ENCODE data around the gene UNK. TPM values are rescaled to one million over a fixed set of nuclear protein-coding genes. Genes with fewer than 3 reads are reported as not detected.

UNK gene
- total and polyA plus RNA-seq, 9 donors, result 12.7 to 58.1 (median 39.9) TPM

DNA sequence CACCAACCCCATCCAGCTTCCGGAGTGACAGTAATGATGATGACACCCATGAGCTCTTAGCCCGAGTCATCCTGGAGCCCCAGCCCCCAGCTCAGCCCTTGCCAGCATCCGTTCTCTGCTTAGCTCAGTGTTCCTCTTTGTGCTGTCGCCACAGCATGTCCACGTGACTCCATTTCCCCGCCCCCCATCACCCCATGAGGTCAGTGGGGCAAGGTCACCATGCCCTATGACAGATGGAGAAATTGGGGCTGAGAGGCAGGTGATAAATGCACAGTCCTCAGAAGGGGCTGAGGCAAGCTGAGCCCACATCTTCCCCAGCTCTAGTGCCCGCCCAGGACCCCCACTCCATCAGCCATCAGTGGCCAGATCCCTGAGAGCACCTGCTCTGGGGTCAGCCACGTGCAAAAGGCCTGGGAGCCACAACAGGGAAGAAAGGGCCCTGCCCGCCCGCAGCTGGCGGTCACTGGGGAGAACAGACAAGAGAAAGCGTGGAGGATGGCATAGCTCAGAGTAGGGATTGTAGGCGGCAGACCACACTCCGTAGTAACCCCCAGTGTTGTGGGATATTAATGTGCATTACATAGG is 46.3 kb upstream of the UNK start:
- H3K27ac ChIP-seq, result no peak overlapping the region
- no peaks in the 10 kb centered on the region for H3K4me1 ChIP-seq (ENCODE audit: insufficient read depth)
- DNase-seq, result no peak
- no peak for TF ChIP-seq POLR2A (IDR thresholded peaks at IDR 0.05)
- TF ChIP-seq, protein P1, sequence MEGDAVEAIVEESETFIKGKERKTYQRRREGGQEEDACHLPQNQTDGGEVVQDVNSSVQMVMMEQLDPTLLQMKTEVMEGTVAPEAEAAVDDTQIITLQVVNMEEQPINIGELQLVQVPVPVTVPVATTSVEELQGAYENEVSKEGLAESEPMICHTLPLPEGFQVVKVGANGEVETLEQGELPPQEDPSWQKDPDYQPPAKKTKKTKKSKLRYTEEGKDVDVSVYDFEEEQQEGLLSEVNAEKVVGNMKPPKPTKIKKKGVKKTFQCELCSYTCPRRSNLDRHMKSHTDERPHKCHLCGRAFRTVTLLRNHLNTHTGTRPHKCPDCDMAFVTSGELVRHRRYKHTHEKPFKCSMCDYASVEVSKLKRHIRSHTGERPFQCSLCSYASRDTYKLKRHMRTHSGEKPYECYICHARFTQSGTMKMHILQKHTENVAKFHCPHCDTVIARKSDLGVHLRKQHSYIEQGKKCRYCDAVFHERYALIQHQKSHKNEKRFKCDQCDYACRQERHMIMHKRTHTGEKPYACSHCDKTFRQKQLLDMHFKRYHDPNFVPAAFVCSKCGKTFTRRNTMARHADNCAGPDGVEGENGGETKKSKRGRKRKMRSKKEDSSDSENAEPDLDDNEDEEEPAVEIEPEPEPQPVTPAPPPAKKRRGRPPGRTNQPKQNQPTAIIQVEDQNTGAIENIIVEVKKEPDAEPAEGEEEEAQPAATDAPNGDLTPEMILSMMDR (IDR thresholded peaks at IDR 0.05), result no peak
- no peak for TF ChIP-seq EP300 (IDR thresholded peaks at IDR 0.05)
- H3K4me3 ChIP-seq, result no peak overlapping the region
- H3K27me3 ChIP-seq, result no peaks in the 10 kb centered on the region
- whole genome bisulfite sequencing, 3 donors, result 57 to 60% (median 57%) methylated on average over 14 of the region's 14 CpGs
- no peaks in the 10 kb centered on the region for H3K36me3 ChIP-seq
- no peaks in the 10 kb centered on the region for H3K9me3 ChIP-seq
- intact Hi-C loops (cut with DNase I), result loop anchor here in 1 of 4 donors (5.0 to 10.0 kb wide), 2 partner anchors 61 to 314 kb away; no protein-coding TSS in a partner anchor

DNA sequence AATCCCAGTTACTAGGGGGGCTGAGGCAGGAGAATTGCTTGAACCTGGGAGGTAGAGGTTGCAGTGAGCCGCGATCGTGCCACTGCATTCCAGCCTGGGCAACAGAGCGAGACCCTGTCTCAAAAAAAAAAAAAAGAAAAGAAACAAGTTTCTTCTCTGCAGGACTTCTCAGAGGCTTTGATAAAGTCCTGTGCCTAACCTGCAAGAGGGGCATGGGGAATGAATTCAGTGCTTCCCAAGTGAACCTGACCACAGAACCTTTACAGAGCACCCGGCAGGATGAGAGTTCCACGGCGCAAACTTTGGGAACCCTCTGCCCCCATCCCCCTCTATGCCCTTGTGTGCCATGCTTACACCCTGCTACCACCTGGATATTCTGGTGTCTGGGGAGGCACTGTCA is 45.4 kb upstream of the UNK start:
- Histone ChIP-seq H3K4me3 (no peak overlapping the region), H3K9me3 (no peaks in the 10 kb centered on the region), H3K4me1 (ENCODE audit: insufficient read depth) (no peaks in the 10 kb centered on the region), H3K36me3 (no peaks in the 10 kb centered on the region), H3K27me3 (no peaks in the 10 kb centered on the region), H3K27ac (no peak overlapping the region)
- 82 to 91% (median 90%) methylated on average over 7 of the region's 7 CpGs for WGBS, 3 donors
- TF ChIP-seq, protein P1 (IDR thresholded peaks at IDR 0.05), result no peak
- TF ChIP-seq POLR2A (IDR thresholded peaks at IDR 0.05) (no peak), EP300 (IDR thresholded peaks at IDR 0.05) (no peak)
- intact Hi-C loops (cut with DNase I), result loop anchor here in 1 of 4 donors (5.0 to 10.0 kb wide), 2 partner anchors 62 to 314 kb away; no protein-coding TSS in a partner anchor
- DNase-seq, result no peak

DNA sequence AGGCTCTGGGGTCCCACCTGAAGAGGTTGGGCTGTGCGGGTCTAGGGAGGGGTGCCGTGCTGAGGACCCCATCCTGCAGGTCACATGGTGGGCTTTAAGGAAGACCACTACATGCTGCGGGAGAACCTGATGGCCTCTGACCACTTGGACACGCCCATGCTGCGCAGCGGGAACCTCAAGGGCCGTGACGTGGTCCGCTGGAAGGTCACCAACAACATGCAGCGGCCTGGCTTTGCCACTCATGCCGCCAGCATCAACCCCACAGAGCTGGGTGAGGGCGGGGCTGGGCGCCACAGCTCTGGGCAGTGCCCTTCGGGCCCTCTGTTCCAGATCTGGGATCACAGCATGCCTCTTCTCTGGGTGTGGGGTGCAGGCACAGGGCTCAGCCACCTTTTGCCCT is 44.8 kb upstream of the UNK start:
- H3K4me1 ChIP-seq (ENCODE audit: insufficient read depth), result no peaks in the 10 kb centered on the region
- intact Hi-C loops (cut with DNase I), result loop anchor here (5.0 to 10.0 kb wide), 3 partner anchors 48 to 315 kb away; no protein-coding TSS in a partner anchor
- TF ChIP-seq, protein P1 (IDR thresholded peaks at IDR 0.05), result no peak
- TF ChIP-seq EP300 (IDR thresholded peaks at IDR 0.05) (no peak), POLR2A (IDR thresholded peaks at IDR 0.05) (no peak)
- H3K27ac ChIP-seq, result no peak overlapping the region
- H3K4me3 ChIP-seq, result no peak overlapping the region
- no peaks in the 10 kb centered on the region for H3K36me3 ChIP-seq
- DNase-seq, result no peak
- WGBS, 3 donors, result 86 to 92% (median 89%) methylated on average over 9 to 14 of the region's 14 CpGs
- H3K9me3 ChIP-seq, result no peaks in the 10 kb centered on the region
- H3K27me3 ChIP-seq, result no peaks in the 10 kb centered on the region

DNA sequence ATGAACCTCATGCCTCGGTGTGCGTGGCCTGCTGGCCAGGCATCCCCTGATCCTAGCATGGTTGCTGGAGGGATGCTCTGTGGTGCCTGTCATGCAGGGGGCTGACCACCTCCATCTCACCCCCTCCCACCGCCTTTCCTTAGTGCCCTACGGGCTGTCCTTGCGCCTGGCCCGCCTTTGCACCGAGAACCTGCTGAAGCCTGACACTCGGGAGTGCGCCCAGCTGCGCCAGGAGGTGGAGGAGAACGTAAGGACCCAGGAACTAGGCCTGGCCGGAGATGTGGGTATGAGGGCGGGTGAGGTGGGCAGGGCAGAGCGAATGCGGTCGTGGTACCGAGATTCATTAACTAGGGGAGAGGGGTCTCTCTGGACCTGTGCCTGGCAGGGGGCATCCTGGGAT is 44.4 kb upstream of the UNK start:
- Histone ChIP-seq H3K27ac (no peak overlapping the region), H3K4me1 (ENCODE audit: insufficient read depth) (no peaks in the 10 kb centered on the region), H3K27me3 (no peaks in the 10 kb centered on the region), H3K9me3 (no peaks in the 10 kb centered on the region), H3K4me3 (no peak overlapping the region), H3K36me3 (no peaks in the 10 kb centered on the region)
- intact Hi-C loops (cut with DNase I), result loop anchor here in 3 of 4 donors (5.0 to 10.0 kb wide), 2 partner anchors 48 to 315 kb away; no protein-coding TSS in a partner anchor
- 89 to 93% (median 91%) methylated on average over 17 of the region's 17 CpGs for WGBS, 3 donors
- no peak for DNase-seq
- TF ChIP-seq EP300 (IDR thresholded peaks at IDR 0.05), result no peak

DNA sequence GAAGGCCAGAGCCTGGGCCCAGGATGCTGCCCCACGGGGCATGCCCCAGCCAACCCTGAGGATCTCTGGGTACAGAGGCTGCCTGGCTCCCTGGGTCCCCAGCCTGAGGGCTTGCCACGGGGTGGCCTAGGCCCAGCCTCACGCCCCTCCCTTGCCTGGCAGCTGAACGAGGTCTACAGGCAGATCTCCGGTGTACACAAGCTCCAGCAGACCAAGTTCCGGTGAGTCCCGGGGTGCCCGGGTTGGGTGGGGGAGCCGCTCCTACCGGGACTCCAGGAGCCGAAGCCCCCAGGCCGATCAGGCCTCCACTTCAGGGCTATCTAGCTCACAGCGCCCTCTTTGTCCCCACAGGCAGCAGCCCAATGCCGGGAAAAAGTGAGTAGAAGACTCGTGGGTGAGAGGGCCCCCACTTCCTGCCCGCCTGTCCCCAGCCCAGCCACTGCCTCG is 44.0 kb upstream of the UNK start:
- no peak for DNase-seq
- Histone ChIP-seq H3K27me3 (no peaks in the 10 kb centered on the region), H3K4me1 (ENCODE audit: insufficient read depth) (no peaks in the 10 kb centered on the region), H3K36me3 (no peaks in the 10 kb centered on the region), H3K9me3 (no peaks in the 10 kb centered on the region), H3K4me3 (no peak overlapping the region), H3K27ac (no peak overlapping the region)
- no peak for TF ChIP-seq POLR2A (IDR thresholded peaks at IDR 0.05)
- intact Hi-C loops (cut with DNase I), result loop anchor here in 3 of 4 donors (5.0 to 10.0 kb wide), 2 partner anchors 48 to 316 kb away; no protein-coding TSS in a partner anchor
- 74 to 80% (median 80%) methylated on average over 16 to 17 of the region's 17 CpGs for WGBS, 3 donors

All from ovary (tissue), 9 donors.